Measurements from ENCODE around the gene JAKMIP3. TPM values are rescaled to one million over a fixed set of nuclear protein-coding genes. Genes with fewer than 3 reads are reported as not detected.
A peak's percentile ranks its signal among the peaks of the same experiment; 100 is the strongest.

Gene JAKMIP3
- total RNA-seq (2013): 0.08 TPM
- polyA plus RNA-seq (under 1 TPM in 1 of 3 donors, not detected in 2; 0.20 TPM), polyA minus RNA-seq (0.08 and 0.14 TPM in 2 replicates), total RNA-seq (0.16 to 2.4 (median 0.83) reads per million in 11 experiments)

DNA sequence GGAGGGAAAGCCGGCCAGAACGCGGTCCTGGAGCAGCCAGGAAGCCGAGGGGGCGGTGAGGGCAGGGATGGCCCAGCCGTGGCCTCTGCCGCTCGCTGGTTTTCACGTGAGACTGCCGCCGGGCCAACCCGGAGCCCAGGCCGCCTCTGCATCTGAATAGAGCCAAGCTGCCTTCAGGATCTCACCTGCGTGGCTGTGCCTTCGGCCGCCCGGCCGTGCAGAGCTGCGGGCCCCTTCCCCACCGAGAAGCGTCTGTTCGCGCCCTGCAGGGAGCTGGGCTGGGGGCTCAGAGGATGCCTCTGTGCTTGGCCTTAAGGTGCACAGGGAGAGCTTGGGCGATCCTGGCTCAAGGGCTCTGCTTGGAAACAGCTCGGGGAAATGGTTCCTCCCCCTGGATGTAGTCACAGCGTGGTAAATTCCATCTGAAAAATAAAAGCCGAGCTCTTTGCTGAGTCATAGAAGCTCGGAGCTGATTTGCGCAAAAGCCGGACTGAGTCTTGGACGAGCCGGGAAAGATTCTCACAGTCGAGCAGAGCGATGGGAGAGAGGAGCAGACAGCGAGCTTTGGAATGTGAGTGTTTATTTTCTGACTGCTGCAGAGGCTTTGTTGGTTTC, at the start of gene JAKMIP3:
JAKMIP3 (plus strand) TSS at position 456 of the 615 bp plus-strand sequence. CDS start 38,863 bp downstream, outside the sequence.
- no peak for DNase-seq

GRCh38 chr10:132016514-132016913, 49.2 kb upstream of the JAKMIP3 start:
- H3K27me3 ChIP-seq (ENCODE audit: control insufficient read depth in 2 of 2, insufficient read depth in 2 of 2, low read length in 2 of 2): no peaks in the 10 kb centered on the region
- no peak overlapping the region for H3K27ac ChIP-seq (ENCODE audit: low read depth in 1 of 2, low read length in 2 of 2)
- H3K4me2 ChIP-seq (replicated peaks; ENCODE audit: extremely low read depth, low read length, poor library complexity, severe bottlenecking): no peak overlapping the region
- H3K36me3 Mint-ChIP-seq: no peaks in the 10 kb centered on the region
- intact Hi-C loops (cut with micrococcal nuclease): no loop called here
- no peaks in the 10 kb centered on the region for H3K79me2 ChIP-seq (ENCODE audit: insufficient read depth, low read length)
- H2AFZ ChIP-seq (ENCODE audit: insufficient read depth, low read depth, low read length, poor library complexity, severe bottlenecking): no peak overlapping the region
- H3K4me3 ChIP-seq (replicated peaks in 1 of 3; ENCODE audit: low read depth in 2 of 3, low read length in 3 of 3): no peak overlapping the region
- H3K4me1 ChIP-seq (ENCODE audit: control insufficient read depth in 1 of 2, insufficient read depth in 2 of 2, low read length in 2 of 2): no peaks in the 10 kb centered on the region
- TF ChIP-seq CTCF (IDR thresholded peaks at IDR 0.05): no peak
- H3K9me3 ChIP-seq (replicated peaks in 1 of 2; ENCODE audit: control insufficient read depth in 1 of 2, insufficient read depth in 1 of 2, low read length in 2 of 2): no peaks in the 10 kb centered on the region
- H3K9me3 Mint-ChIP-seq: peaks cover 0 to 2% (median 0%) of the 10 kb centered on the region in 7 donors
- H3K36me3 ChIP-seq (replicated peaks in 1 of 2; ENCODE audit: control insufficient read depth in 1 of 2, insufficient read depth in 2 of 2, low read length in 2 of 2): no peaks in the 10 kb centered on the region
- peaks cover 4 to 6% (median 5%) of the 10 kb centered on the region in 3 donors for H3K27me3 Mint-ChIP-seq (ENCODE audit: low read depth in 3 of 3)
- no peak overlapping the region for H3K9ac ChIP-seq (ENCODE audit: insufficient read depth, low read length, poor library complexity, severe bottlenecking)
- no peaks in the 10 kb centered on the region for H3K4me1 Mint-ChIP-seq
- no peak overlapping the region for H3K27ac Mint-ChIP-seq
- WGBS (ENCODE audit: insufficient coverage): 100% methylated on average over 2 of the region's 6 CpGs
- no peak for DNase-seq
- no peaks in the 10 kb centered on the region for H4K20me1 ChIP-seq (ENCODE audit: insufficient read depth, low read length)
- H3K4me3 Mint-ChIP-seq: no peak overlapping the region

More for the DNA sequence above, at the start of gene JAKMIP3:
- Histone ChIP-seq H3K27me3 (ENCODE audit: control insufficient read depth in 2 of 2, insufficient read depth in 2 of 2, low read length in 2 of 2) (peaks cover 0 to 15% of the 10 kb centered on the region in 2 donors), H3K27ac (ENCODE audit: low read depth in 1 of 2, low read length in 2 of 2) (no peak within 1 kb of the TSS), H3K9ac (ENCODE audit: insufficient read depth, low read length, poor library complexity, severe bottlenecking) (no peak within 1 kb of the TSS), H3K4me1 (ENCODE audit: control insufficient read depth in 1 of 2, insufficient read depth in 2 of 2, low read length in 2 of 2) (no peaks in the 10 kb centered on the region), H3K36me3 (replicated peaks in 1 of 2; ENCODE audit: control insufficient read depth in 1 of 2, insufficient read depth in 2 of 2, low read length in 2 of 2) (no peaks in the 10 kb centered on the region), H3K4me2 (replicated peaks; ENCODE audit: extremely low read depth, low read length, poor library complexity, severe bottlenecking) (no peak within 1 kb of the TSS), H3K9me3 (replicated peaks in 1 of 2; ENCODE audit: control insufficient read depth in 1 of 2, insufficient read depth in 1 of 2, low read length in 2 of 2) (no peaks in the 10 kb centered on the region), H4K20me1 (ENCODE audit: insufficient read depth, low read length) (no peaks in the 10 kb centered on the region), H3K4me3 (replicated peaks in 1 of 3; ENCODE audit: low read depth in 2 of 3, low read length in 3 of 3) (no peak within 1 kb of the TSS), H2AFZ (ENCODE audit: insufficient read depth, low read depth, low read length, poor library complexity, severe bottlenecking) (no peak within 1 kb of the TSS), H3K79me2 (ENCODE audit: insufficient read depth, low read length) (no peaks in the 10 kb centered on the region)
- intact Hi-C loops (cut with micrococcal nuclease): no loop called here
- H3K4me3 Mint-ChIP-seq: peak within 1 kb of the TSS in 1 of 2 donors; percentile 66
- peaks cover 5% of the 10 kb centered on the region for H3K4me1 Mint-ChIP-seq
- peaks cover 26 to 29% (median 27%) of the 10 kb centered on the region in 3 donors for H3K27me3 Mint-ChIP-seq (ENCODE audit: low read depth in 3 of 3)
- H3K27ac Mint-ChIP-seq: no peak within 1 kb of the TSS
- no peak for TF ChIP-seq CTCF (IDR thresholded peaks at IDR 0.05)
- H3K9me3 Mint-ChIP-seq: peaks cover 0 to 8% (median 2%) of the 10 kb centered on the region in 7 donors
- H3K36me3 Mint-ChIP-seq: no peaks in the 10 kb centered on the region
- 17% methylated on average over 33 of the region's 35 CpGs for WGBS (ENCODE audit: insufficient coverage)
